HG03108 (cell line): Measurements from ENCODE around the gene PLEKHA6.
"Not testable (repeated sequence)": the region's sequence is repeated elsewhere in the genome, so short reads cannot be mapped to it uniquely, and the experiment has no call there.

Experiments
- ATAC-seq: cut with Tn5 transposase; IDR thresholded peaks from one replicate; pipeline ENCODE4 v1.9.1; 2021; ENCODE audit warnings: moderate library complexity; ENCODE audit not compliant: unreplicated experiment

PLEKHA6 gene

GRCh38 chr1:204338360-204338759 lies 21.4 kb downstream of the PLEKHA6 start:
- no peak for ATAC-seq

DNA sequence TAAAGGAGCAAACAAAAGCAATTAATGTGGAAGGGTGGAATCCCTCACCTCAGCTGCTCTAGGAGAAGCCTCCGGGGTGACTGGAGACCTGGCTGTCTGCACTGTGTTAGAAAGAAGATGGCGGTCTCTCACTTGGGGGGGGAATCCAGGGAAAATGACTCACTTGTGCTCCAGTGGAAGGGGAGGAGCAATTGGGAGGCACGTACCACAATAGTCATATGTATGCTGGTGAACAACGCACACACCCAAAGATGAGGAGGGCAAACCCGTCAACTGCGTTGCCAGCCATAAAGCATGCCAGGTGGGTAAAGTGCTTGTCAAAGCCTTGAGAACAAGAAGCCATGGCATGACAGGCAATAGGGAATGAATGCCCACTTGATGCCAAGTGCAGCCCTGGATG lies 22.1 kb downstream of the PLEKHA6 start:
- ATAC-seq: no peak

- no peak for ATAC-seq
These were observed 22.7 kb downstream of the PLEKHA6 start for GRCh38 chr1:204337036-204337429.

- no peak for ATAC-seq
These were observed 23.2 kb downstream of the PLEKHA6 start for GRCh38 chr1:204336421-204337035.

DNA sequence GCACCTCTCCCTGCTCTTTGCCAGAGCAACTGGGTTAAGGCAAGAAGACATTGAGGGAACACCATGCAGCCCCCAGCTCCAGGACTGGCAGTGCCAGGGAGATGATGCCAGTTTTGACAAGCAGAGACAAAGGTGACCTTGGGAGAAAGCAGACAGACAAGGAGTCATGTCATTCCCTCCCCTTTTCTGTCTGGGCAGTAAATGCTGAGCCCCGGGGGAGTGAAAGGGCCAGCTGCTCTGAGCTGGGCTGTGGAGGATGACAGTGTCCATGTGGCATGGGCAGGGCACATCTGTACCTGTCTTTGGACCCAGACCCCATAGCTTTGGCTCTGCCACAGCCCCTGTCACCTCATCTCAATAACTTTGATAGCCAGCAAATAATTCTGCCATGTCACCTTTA lies 24.2 kb downstream of the PLEKHA6 start:
- ATAC-seq: no peak

DNA sequence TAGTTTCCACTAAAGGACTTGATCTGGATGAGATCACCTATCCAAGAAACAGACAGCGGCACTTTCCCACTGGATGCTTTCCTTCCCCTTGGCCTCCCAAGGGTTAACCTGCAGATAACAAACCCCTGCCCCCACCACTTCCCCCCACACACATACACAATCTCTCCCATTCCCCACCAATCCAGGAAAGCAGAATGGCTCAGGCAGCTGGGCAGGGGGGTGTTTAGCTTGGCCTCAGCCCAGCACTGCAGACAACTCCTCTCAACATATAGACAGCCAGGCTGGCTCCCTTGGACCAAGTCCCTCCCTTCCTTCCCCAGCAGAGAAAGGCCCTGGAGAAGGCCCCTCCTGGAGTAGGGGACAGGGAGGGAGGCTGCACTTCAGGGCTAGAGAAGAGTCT lies 24.6 kb downstream of the PLEKHA6 start:
- no peak for ATAC-seq

DNA sequence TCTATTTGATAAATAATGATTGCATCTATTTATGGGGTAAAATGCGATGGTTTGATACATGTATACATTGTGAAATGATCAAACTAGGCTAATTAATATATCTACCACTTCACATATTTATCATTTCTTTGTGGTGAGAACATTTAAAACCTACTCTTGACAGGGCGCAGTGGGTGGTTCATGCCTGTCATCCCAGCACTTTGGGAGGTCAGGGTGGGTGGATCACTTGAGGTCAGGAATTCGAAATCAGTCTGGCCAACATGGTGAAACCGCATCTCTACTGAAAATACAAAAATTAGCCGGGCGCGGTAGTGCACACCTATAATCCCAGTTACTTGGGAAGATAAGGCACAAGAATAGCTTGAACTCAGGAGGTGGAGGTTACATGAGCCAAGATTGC lies 25.3 kb downstream of the PLEKHA6 start:
- no peak for ATAC-seq

DNA sequence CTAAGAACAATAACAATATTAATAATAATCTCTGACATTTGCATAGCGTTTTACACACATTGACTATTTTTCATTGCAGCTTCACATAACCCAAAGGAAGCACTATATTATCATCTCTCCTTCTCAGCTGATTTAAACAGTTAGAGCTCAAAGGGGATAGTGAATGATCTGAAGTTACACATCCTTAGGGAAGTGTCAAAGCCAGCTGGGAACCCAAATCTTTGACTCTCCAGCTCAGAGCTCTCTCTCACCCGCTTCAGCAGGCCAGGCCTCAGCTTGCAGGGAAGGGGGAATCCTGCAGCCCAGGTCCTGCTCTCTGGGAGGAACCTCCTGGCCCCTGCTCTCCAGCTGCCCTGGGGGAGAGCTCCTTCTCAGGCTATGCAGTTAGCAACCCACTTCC lies 26.3 kb downstream of the PLEKHA6 start:
- ATAC-seq: no peak

DNA sequence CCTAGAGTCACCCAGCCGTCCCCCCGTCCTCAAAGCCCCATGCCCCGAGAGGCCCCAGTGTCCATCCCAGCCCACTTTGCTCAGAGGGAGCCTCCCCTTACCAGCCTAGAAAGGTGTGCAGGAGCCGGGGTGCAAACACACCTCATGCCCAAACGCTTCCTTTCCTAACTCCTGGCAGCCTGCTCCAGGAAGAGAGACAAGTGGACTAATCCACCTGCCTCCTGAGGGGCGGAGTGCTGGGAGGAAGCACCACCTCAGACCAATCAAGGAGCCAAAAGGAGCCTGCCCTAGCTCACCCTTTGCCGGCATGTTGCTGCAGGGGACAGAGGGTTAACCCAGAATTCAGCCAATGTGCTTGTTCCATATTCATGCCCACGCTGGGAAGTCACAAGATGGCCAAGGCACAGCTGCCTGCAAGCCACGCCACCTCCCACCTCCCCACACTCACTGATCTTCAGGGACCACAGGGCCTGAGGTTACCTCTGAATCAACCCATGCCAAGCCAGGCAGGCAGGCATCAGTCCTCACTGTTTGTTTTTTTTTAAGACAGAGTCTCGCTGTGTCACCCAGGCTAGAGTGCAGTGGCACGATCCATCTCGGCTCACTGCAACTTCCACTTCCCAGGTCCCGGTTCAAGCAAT lies 27.8 kb downstream of the PLEKHA6 start:
- ATAC-seq: no peak

DNA sequence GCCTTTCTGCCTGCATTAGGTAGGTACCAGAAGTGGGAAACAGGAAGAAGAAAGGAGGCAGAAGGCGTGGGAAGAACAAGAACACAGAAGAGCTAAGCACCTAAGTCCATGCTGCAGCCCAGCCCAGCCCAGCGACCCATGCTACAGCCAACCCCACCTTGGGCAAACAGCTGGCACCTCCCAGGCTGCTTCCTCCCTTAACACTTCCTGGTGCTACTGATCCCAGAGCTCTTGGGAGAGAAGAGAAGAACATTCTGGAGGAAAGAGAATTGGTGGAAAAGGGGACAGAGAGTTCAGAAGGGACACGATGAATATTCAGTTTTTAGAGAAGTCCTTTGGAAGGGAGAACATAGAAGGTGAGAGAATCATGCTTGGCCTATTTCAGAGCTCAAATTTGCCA lies 28.5 kb downstream of the PLEKHA6 start:
- ATAC-seq: no peak

DNA sequence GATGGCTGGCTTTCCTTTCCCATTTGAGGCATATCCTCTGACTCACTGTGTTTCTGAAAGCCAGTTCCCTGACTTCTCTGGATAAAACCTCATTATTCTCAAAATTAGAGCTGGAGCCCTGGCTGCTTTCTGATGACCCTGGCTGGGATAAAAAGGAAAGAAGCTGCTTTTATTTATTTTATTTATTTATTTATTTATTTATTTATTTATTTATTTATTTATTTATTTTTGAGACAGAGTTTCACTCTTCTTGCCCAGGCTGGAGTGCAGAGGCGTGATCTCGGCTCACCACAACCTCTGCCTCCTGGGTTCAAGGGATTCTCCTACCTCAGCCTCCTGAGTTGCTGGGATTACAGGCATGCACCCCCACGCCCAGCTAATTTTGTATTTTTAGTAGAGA lies 31.9 kb downstream of the PLEKHA6 start:
- ATAC-seq: not testable (repeated sequence)

DNA sequence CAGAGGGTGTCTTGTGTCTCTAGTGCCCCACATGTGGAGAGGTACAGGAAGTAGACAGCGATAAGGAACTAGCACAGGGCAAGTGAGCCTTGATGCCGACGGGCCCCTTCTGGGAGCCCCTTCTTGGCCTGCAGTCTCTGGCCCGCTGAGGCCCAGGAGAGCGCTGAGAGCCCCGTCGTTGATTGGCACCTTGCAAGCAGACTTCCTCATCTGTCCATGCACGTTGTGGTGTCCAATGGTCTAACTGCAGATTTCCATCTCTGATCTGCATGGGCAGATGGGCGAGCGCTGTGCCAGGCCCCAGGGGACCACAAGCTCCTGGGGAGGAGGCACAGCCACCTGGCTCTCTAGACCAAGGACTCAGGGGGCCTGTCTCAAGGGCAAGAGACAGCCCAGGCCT lies 32.4 kb downstream of the PLEKHA6 start:
- no peak for ATAC-seq

- no peak for ATAC-seq
These were observed 32.9 kb downstream of the PLEKHA6 start for GRCh38 chr1:204326771-204327300.

DNA sequence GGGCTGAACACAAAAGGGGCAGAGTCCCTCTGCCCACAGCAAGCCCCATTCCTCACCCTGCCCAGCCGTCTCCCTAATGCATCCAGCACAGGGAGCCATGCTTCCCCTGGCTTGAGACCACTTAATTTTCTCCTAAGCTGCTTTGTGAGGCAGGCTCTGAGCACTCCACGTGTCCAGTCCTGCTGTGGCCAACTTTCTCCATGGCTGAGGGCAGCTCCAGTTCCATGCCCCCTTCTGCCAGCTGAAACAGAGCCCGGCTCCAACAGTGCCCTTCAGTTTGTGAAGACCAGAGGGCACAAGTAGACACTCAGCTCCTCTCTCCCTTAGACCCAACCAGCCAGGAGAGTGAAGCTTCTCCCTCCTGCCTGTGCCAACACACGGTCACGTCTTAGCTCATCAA lies 33.8 kb downstream of the PLEKHA6 start:
- ATAC-seq: no peak

- no peak for ATAC-seq
These were observed 35.8 kb downstream of the PLEKHA6 start for GRCh38 chr1:204323887-204324286.

DNA sequence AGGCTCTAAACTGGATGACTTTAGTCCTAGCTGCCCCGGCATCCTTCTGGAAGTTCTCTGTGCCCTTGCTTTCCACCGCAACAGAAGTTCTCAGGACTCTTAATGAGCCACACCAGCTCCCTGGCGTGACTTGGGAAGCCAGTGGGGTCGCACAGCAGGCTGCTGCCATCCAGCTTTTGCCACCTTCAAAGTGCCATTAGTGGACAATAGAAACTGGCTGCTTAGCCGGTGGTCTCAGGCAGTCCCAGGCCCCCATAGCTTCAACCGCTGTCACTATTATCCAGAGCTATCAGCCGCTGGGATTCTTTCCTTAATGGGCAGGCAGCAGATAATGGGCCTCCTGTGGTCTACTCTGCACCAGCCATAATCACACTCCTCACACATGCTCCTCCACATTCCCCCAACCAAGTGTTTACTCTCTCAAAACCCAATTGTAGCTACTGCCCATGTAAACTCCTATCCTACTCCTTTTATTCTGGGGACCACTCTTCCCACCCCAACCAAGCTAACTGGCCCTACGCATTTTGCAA lies 37.3 kb downstream of the PLEKHA6 start:
- no peak for ATAC-seq

- no peak for ATAC-seq
These were observed 38.1 kb downstream of the PLEKHA6 start for GRCh38 chr1:204321665-204322064.

- ATAC-seq: no peak
These were observed 38.7 kb downstream of the PLEKHA6 start for GRCh38 chr1:204321051-204321450.

GRCh38 chr1:204320382-204320804 lies 39.3 kb downstream of the PLEKHA6 start:
- ATAC-seq: no peak

DNA sequence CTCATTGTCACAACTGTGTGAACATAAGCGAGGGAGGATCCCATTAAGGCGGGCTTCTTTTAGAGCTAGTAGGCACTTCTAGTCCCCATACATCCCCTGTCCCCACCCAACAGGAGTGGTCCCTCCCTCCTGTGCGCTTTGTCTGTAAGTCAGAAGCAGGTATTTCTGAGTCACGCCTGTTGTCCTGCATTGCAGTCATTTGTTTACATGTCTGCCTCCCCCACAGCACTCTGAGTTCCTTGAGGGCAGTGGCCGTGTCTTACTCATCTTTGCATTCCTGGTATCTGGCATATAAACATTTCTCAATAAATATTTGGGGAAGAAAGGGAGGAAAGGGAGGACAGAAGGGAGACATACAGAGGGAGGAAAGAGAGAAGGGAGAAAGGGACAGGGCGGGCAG lies 40.3 kb downstream of the PLEKHA6 start:
- no peak for ATAC-seq

DNA sequence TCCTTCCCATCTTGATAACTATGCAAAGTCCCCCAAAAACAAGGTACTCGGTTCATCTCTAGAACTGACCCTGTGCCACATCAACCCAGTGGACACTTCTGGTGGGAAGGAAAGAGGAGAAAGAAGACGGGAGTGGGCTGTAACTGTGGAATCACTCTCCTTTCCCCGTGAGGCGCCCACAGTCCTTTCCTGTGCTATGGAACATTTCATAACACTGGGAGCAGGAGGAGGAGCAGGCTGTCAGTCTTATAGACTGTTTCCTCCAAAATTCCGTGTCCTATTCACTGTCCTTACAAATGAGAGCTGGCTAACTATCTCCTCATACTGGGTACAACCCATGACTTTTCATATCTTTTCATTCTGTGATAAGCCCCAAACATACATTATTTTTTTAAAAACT lies 40.7 kb downstream of the PLEKHA6 start:
- no peak for ATAC-seq

DNA sequence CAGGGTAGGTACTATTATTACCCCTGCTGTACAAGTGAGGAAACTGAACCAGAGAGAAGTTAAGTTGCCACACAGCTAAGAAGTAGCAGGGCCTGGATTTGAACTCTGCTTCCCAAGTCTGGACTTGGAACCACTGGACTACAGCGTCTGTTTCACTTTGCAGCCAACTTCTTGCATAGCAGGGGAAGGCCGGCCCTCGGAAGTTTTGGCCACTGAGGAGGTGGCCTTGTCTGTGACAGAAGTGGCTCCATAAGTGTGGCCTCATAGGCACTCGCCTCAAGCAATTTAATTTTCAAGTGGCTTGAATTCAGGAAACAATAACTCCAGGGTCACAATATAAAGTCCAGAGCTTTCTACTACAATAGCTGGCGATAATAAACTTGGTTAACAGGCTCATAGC lies 41.4 kb downstream of the PLEKHA6 start:
- no peak for ATAC-seq

DNA sequence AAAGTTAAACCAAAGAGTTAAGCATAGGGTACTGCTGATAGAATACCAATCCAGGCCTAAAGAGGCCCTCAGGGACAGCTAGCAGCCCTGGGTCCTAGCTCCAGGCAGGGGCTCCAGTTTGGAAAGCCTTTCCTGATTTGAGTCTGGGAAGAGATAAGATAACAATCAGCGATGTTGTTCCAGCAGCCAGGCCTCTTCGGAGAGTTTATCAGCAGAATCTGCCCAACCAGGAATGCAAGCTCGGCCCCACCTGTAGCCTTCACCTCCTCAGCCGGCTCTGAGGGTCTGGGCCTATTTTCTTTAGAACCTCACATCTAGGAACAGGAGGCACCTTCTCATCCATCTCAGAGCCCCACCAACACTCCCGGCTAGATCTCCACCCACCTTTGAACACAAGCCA lies 42.6 kb downstream of the PLEKHA6 start:
- no peak for ATAC-seq
